ENCODE data around the gene DRC1. TPM values are rescaled to one million over a fixed set of nuclear protein-coding genes. Genes with fewer than 3 reads are reported as not detected.

Gene DRC1
- total and polyA plus RNA-seq, 4 donors = 2.5 to 18.4 (median 8.8) TPM

GRCh38 chr2:26399771-26400376, 1.8 kb upstream of the DRC1 start:
- 55% methylated on average over 4 of the region's 4 CpGs for WGBS, 2 donors
- Histone ChIP-seq H3K4me3 (no peak overlapping the region), H3K36me3 (ENCODE audit: control insufficient read depth in 4 of 4, insufficient read depth in 4 of 4, low read length in 4 of 4) (peaks cover 0 to 3% (median 0%) of the 10 kb centered on the region in 4 donors), H3K4me1 (ENCODE audit: control insufficient read depth in 5 of 5, insufficient read depth in 5 of 5, low read length in 5 of 5) (peaks cover 0 to 4% (median 0%) of the 10 kb centered on the region in 5 donors), H3K9ac (ENCODE audit: insufficient read depth in 1 of 2, low read length in 2 of 2) (no peak overlapping the region), H3K27me3 (ENCODE audit: control insufficient read depth in 3 of 3, insufficient read depth in 3 of 3, low read length in 2 of 3) (peaks cover 0 to 2% (median 0%) of the 10 kb centered on the region in 3 donors), H3K9me3 (ENCODE audit: control insufficient read depth in 4 of 4, insufficient read depth in 3 of 4, low read length in 3 of 4) (no peaks in the 10 kb centered on the region), H3K27ac (ENCODE audit: low read depth in 1 of 2, low read length in 1 of 2) (no peak overlapping the region)
- no peak for TF ChIP-seq CTCF (IDR thresholded peaks at IDR 0.05; ENCODE audit: control extremely low read depth, extremely low read depth)
- no peak for ATAC-seq (ENCODE audit: insufficient read depth, low FRiP score)
- DNase-seq = no peak

- no peaks in the 10 kb centered on the region for H3K9me3 ChIP-seq (ENCODE audit: control insufficient read depth in 4 of 4, insufficient read depth in 3 of 4, low read length in 3 of 4)
- TF ChIP-seq CTCF (IDR thresholded peaks at IDR 0.05; ENCODE audit: control extremely low read depth, extremely low read depth) = no peak
- H3K27ac ChIP-seq (ENCODE audit: low read depth in 1 of 2, low read length in 1 of 2) = no peak overlapping the region
- ATAC-seq (ENCODE audit: insufficient read depth, low FRiP score) = no peak
- H3K9ac ChIP-seq (ENCODE audit: insufficient read depth in 1 of 2, low read length in 2 of 2) = no peak overlapping the region
- peaks cover 0 to 4% (median 0%) of the 10 kb centered on the region in 5 donors for H3K4me1 ChIP-seq (ENCODE audit: control insufficient read depth in 5 of 5, insufficient read depth in 5 of 5, low read length in 5 of 5)
- WGBS, 2 donors = 66 to 85% methylated on average over 5 of the region's 5 CpGs
- H3K36me3 ChIP-seq (ENCODE audit: control insufficient read depth in 4 of 4, insufficient read depth in 4 of 4, low read length in 4 of 4) = no peaks in the 10 kb centered on the region
- H3K27me3 ChIP-seq (ENCODE audit: control insufficient read depth in 3 of 3, insufficient read depth in 3 of 3, low read length in 2 of 3) = peaks cover 0 to 2% (median 0%) of the 10 kb centered on the region in 3 donors
- no peak for DNase-seq
- H3K4me3 ChIP-seq = no peak overlapping the region
These were observed 997 bp upstream of the DRC1 start for GRCh38 chr2:26400723-26401122.

- Histone ChIP-seq H3K9me3 (ENCODE audit: control insufficient read depth in 4 of 4, insufficient read depth in 3 of 4, low read length in 3 of 4) (no peaks in the 10 kb centered on the region), H3K27me3 (ENCODE audit: control insufficient read depth in 3 of 3, insufficient read depth in 3 of 3, low read length in 2 of 3) (peaks cover 0 to 2% (median 2%) of the 10 kb centered on the region in 3 donors), H3K27ac (ENCODE audit: low read depth in 1 of 2, low read length in 1 of 2) (no peak overlapping the region), H3K4me3 (no peak overlapping the region), H3K36me3 (ENCODE audit: control insufficient read depth in 4 of 4, insufficient read depth in 4 of 4, low read length in 4 of 4) (no peaks in the 10 kb centered on the region), H3K9ac (ENCODE audit: insufficient read depth in 1 of 2, low read length in 2 of 2) (no peak overlapping the region), H3K4me1 (ENCODE audit: control insufficient read depth in 5 of 5, insufficient read depth in 5 of 5, low read length in 5 of 5) (no peaks in the 10 kb centered on the region)
- ATAC-seq (ENCODE audit: insufficient read depth, low FRiP score) = no peak
- DNase-seq = no peak
- TF ChIP-seq CTCF (IDR thresholded peaks at IDR 0.05; ENCODE audit: control extremely low read depth, extremely low read depth) = no peak
- WGBS, 2 donors = 64 to 76% methylated on average over 9 of the region's 9 CpGs
These were observed 5.8 kb downstream of the DRC1 start for GRCh38 chr2:26407526-26407925.

- Histone ChIP-seq H3K27ac (ENCODE audit: low read depth in 1 of 2, low read length in 1 of 2) (no peak overlapping the region), H3K4me1 (ENCODE audit: control insufficient read depth in 5 of 5, insufficient read depth in 5 of 5, low read length in 5 of 5) (no peaks in the 10 kb centered on the region), H3K9me3 (ENCODE audit: control insufficient read depth in 4 of 4, insufficient read depth in 3 of 4, low read length in 3 of 4) (no peaks in the 10 kb centered on the region), H3K9ac (ENCODE audit: insufficient read depth in 1 of 2, low read length in 2 of 2) (no peak overlapping the region), H3K36me3 (ENCODE audit: control insufficient read depth in 4 of 4, insufficient read depth in 4 of 4, low read length in 4 of 4) (no peaks in the 10 kb centered on the region), H3K27me3 (ENCODE audit: control insufficient read depth in 3 of 3, insufficient read depth in 3 of 3, low read length in 2 of 3) (peaks cover 0 to 2% (median 0%) of the 10 kb centered on the region in 3 donors), H3K4me3 (no peak overlapping the region)
- WGBS, 2 donors = 51 to 83% methylated on average over 1 of the region's 1 CpG
- no peak for ATAC-seq (ENCODE audit: insufficient read depth, low FRiP score)
- no peak for DNase-seq
- TF ChIP-seq CTCF (IDR thresholded peaks at IDR 0.05; ENCODE audit: control extremely low read depth, extremely low read depth) = no peak
These were observed 8.1 kb downstream of the DRC1 start for GRCh38 chr2:26409785-26410184.
